HEK293T (cell line): ENCODE measurements around the gene RETREG3.
"Not testable (repeated sequence)": the region's sequence is repeated elsewhere in the genome, so short reads cannot be mapped to it uniquely, and the experiment has no call there.

Source experiments
- CTCF ChIA-PET: fragments of 350-600 bp; formaldehyde crosslinking; extraction: SDS; loops from one replicate; lab custom pipeline; 2021; ENCODE audit warnings: antibody characterized with exemption, inconsistent platforms; lab: Yijun Ruan, JAX
- POLR2A ChIA-PET: fragments of 350-600 bp; formaldehyde crosslinking; extraction: SDS; loops from one replicate; lab custom pipeline; 2020; ENCODE audit warnings: antibody characterized with exemption, inconsistent platforms; lab: Yijun Ruan, JAX
- DNase-seq: peaks from one replicate; pipeline ENCODE4 v3.0.0; 2012; ENCODE audit warnings: mixed read lengths; ENCODE audit errors: extremely low spot score
- ARNT ChIP-seq: fragments of 450-650 bp; IDR thresholded peaks from 2 replicates; pipeline ENCODE4 v1.6.1; 2017; ENCODE audit warnings: mild to moderate bottlenecking
- BHLHE40 ChIP-seq: fragments of 450-650 bp; IDR thresholded peaks from 2 replicates; pipeline ENCODE4 v1.6.1; 2016; ENCODE audit warnings: mild to moderate bottlenecking, moderate library complexity, borderline replicate concordance
- CTBP1 ChIP-seq: fragments of 450-650 bp; IDR thresholded peaks from 2 replicates; pipeline ENCODE4 v1.6.1; 2016; ENCODE audit warnings: borderline replicate concordance
- ELF4 ChIP-seq: fragments of 450-650 bp; IDR thresholded peaks from 2 replicates; pipeline ENCODE4 v1.6.1; 2017; ENCODE audit warnings: antibody characterized with exemption
- FOXA1 ChIP-seq: fragments of 450-650 bp; IDR thresholded peaks from 2 replicates; pipeline ENCODE4 v1.6.1; 2016; ENCODE audit warnings: mild to moderate bottlenecking
- FOXK2 ChIP-seq: fragments of 450-650 bp; IDR thresholded peaks from 2 replicates; pipeline ENCODE4 v1.6.1; 2016; ENCODE audit warnings: mild to moderate bottlenecking
- FOXM1 ChIP-seq: fragments of 450-650 bp; IDR thresholded peaks from 2 replicates; pipeline ENCODE4 v1.6.1; 2017; ENCODE audit warnings: mild to moderate bottlenecking, borderline replicate concordance
- HDGF ChIP-seq: fragments of 450-650 bp; IDR thresholded peaks from 2 replicates; pipeline ENCODE4 v1.6.1; 2017; ENCODE audit warnings: antibody characterized with exemption, borderline replicate concordance
- L3MBTL2 ChIP-seq: fragments of 450-650 bp; conservative IDR thresholded peaks from 2 replicates; pipeline ENCODE4 v1.6.1; 2016; ENCODE audit warnings: mild to moderate bottlenecking
- LEF1 ChIP-seq: fragments of 450-650 bp; IDR thresholded peaks from 2 replicates; pipeline ENCODE4 v1.6.1; 2017; ENCODE audit warnings: mild to moderate bottlenecking, borderline replicate concordance
- NFRKB ChIP-seq: fragments of 450-650 bp; IDR thresholded peaks from 2 replicates; pipeline ENCODE4 v1.6.1; 2016; ENCODE audit warnings: mild to moderate bottlenecking, moderate library complexity
- PKNOX1 ChIP-seq: fragments of 450-650 bp; IDR thresholded peaks from 2 replicates; pipeline ENCODE4 v1.6.1; 2016
- SP1 ChIP-seq: fragments of 450-650 bp; IDR thresholded peaks from 2 replicates; pipeline ENCODE4 v1.6.1; 2017
- SUZ12 ChIP-seq: fragments of 450-650 bp; IDR thresholded peaks from 2 replicates; pipeline ENCODE4 v1.6.1; 2016; ENCODE audit warnings: mild to moderate bottlenecking
- TARDBP ChIP-seq: fragments of 450-650 bp; IDR thresholded peaks from 2 replicates; pipeline ENCODE4 v1.6.1; 2016
- ZNF384 ChIP-seq: fragments of 450-650 bp; IDR thresholded peaks from 2 replicates; pipeline ENCODE4 v1.6.1; 2016

The RETREG3 gene

GRCh38 chr17:42623732-42624596 lies 14.8 kb upstream of the RETREG3 start:
- CTCF ChIA-PET = no interaction called here
- POLR2A ChIA-PET = interaction anchor here (0.9 to 3.6 kb wide), 3 partner anchors 14 to 55 kb away, joined by 4 to 20 read pairs (median 4); partner anchors contain the start of genes RETREG3, TUBG1 and TUBG2
- no peak for DNase-seq
- TF ChIP-seq FOXK2 (no peak), LEF1 (no peak), SP1 (no peak), L3MBTL2 (no peak), ZNF384 (no peak), BHLHE40 (no peak), ELF4 (no peak), TARDBP (no peak), PKNOX1 (no peak), ARNT (no peak), SUZ12 (no peak), CTBP1 (no peak), FOXA1 (no peak)

GRCh38 chr17:42623271-42623670 lies 14.1 kb upstream of the RETREG3 start:
- POLR2A ChIA-PET = interaction anchor here (3.6 kb wide), 1 partner anchor 13 kb away, joined by 20 read pairs; the partner anchor contains the start of genes RETREG3 and TUBG1
- no peak for TF ChIP-seq HDGF
- TF ChIP-seq CTBP1 = no peak
- no peak for TF ChIP-seq NFRKB
- no peak for TF ChIP-seq FOXK2
- TF ChIP-seq FOXA1 = no peak
- no peak for TF ChIP-seq L3MBTL2
- no peak for TF ChIP-seq ELF4
- no peak for TF ChIP-seq SUZ12
- TF ChIP-seq FOXM1 = no peak
- no peak for TF ChIP-seq BHLHE40
- DNase-seq = no peak
- CTCF ChIA-PET = no interaction called here

GRCh38 chr17:42621987-42622386 lies 12.8 kb upstream of the RETREG3 start:
- not testable (repeated sequence) for DNase-seq
- ChIA-PET POLR2A (interaction anchor here (0.7 to 3.6 kb wide), 3 partner anchors 11 to 18 kb away, joined by 3 to 20 read pairs (median 3); partner anchors contain the start of genes RETREG3 and TUBG1), CTCF (interaction anchor here (0.6 to 1.0 kb wide), 3 partner anchors 45 to 52 kb away, joined by 3 to 7 read pairs (median 4); partner anchors contain the start of gene PSMC3IP)

GRCh38 chr17:42618442-42619150 lies 9.4 kb upstream of the RETREG3 start:
- ChIA-PET POLR2A (interaction anchor here (0.7 to 4.0 kb wide), 11 partner anchors 10 to 155 kb away, joined by 3 to 42 read pairs (median 5); partner anchors contain the start of genes CNTNAP1, PLEKHH3, PSMC3IP and RETREG3), CTCF (interaction anchor here (0.6 to 1.0 kb wide), 2 partner anchors 40 to 58 kb away, joined by 3 to 5 read pairs; partner anchors contain the start of genes PLEKHH3 and PSMC3IP)
- no peak for TF ChIP-seq SUZ12
- DNase-seq = no peak

GRCh38 chr17:42617956-42618431 lies 8.8 kb upstream of the RETREG3 start:
- ChIA-PET CTCF (interaction anchor here (0.5 to 0.6 kb wide), 3 partner anchors 49 to 107 kb away, joined by 3 read pairs; partner anchors contain the start of gene PLEKHH3), POLR2A (interaction anchor here (0.7 to 4.0 kb wide), 10 partner anchors 9 to 155 kb away, joined by 3 to 42 read pairs (median 5); partner anchors contain the start of genes CNTNAP1, PSMC3IP, RETREG3 and TUBG1)
- TF ChIP-seq PKNOX1 = no peak
- TF ChIP-seq NFRKB = no peak
- TF ChIP-seq FOXK2 = no peak
- TF ChIP-seq FOXA1 = no peak
- no peak for TF ChIP-seq ARNT
- TF ChIP-seq BHLHE40 = no peak
- TF ChIP-seq HDGF = no peak
- no peak for TF ChIP-seq ELF4
- TF ChIP-seq SP1 = no peak
- TF ChIP-seq ZNF384 = no peak
- no peak for TF ChIP-seq L3MBTL2
- no peak for TF ChIP-seq FOXM1
- TF ChIP-seq CTBP1 = no peak
- TF ChIP-seq SUZ12 = no peak
- no peak for TF ChIP-seq LEF1
- no peak for TF ChIP-seq TARDBP
- DNase-seq = no peak

GRCh38 chr17:42613699-42614295 lies 4.6 kb upstream of the RETREG3 start:
- ChIA-PET POLR2A (interaction anchor here (0.6 to 1.0 kb wide), 2 partner anchors 22 to 64 kb away, joined by 4 to 8 read pairs; no protein-coding TSS in a partner anchor), CTCF (no interaction called here)
- DNase-seq = no peak
- TF ChIP-seq ARNT (no peak), L3MBTL2 (no peak), PKNOX1 (no peak), FOXA1 (no peak), SUZ12 (no peak), ELF4 (no peak), CTBP1 (no peak), FOXK2 (no peak), SP1 (no peak), BHLHE40 (no peak), ZNF384 (no peak), NFRKB (no peak), LEF1 (no peak), FOXM1 (no peak), HDGF (no peak)
